Stimulated activated CD4-positive, alpha-beta T cell treated with anti-CD3 and anti-CD28 coated beads, Interleukin-1b, Interleukin-23, amount 100 ng/mL, for 4 hours (primary cell): ENCODE results near the gene NR0B2.
A peak's percentile ranks its signal among the peaks of the same experiment; 100 is the strongest.
"Not testable (repeated sequence)": the region's sequence is repeated elsewhere in the genome, so short reads cannot be mapped to it uniquely, and the experiment has no call there.

Experiments
- DNase-seq, 2 donors: peaks; one replicate each; pipeline ENCODE4 v3.0.0-alpha.2; 2020; ENCODE audit warnings: low read depth in 2 of 2

NR0B2 gene

DNA sequence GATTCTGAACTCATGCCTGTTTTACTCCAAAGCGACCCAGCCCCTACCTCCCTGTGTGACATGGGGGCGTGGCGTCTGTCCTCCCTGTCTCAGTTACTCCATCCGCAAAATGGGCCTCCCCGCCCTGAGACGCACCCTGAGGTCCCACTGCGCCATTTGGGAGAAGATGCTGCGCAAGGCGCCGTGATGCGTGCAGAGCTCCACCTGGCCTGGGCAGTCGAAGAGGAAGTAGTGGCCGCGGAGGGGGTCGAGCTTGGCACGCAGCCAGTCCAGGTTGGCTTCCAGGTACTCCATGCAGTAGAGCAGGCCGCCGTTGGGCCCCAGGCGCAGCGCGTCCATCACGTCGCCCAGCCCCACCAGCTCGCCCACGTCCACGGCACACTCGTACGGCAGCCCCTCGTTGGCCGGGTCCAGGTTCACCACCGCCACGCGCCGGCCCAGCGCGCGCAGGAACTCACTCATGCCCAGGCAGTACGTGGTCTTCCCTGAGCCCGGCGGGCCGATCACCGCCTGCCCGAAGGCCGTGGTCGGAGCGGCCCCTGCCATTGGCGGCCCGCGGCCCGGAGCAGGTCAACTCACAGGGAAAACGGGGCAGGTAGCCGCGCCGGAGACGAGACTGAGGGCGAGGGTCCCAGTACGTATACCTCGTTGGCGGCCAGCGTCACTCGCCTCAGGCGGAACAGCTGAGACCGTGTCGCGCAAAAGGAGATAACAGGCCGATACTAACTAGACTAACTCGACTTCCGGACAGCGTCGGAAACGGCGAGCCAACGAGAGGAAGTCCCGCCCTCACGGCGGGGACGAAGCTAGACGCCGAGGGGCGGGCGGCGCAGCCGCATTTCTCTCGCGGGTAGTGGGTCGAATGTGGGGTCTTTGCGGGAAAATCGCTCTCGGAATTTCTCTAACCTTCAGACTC, 24.0 kb downstream of the NR0B2 start, which contains the start of gene GPN2:
Gene GPN2 (minus strand): TSS at position 733 of the 916 bp plus-strand sequence. CDS start 187 bp downstream, at position 546.
- peak; percentile 54 to 68 for DNase-seq

DNA sequence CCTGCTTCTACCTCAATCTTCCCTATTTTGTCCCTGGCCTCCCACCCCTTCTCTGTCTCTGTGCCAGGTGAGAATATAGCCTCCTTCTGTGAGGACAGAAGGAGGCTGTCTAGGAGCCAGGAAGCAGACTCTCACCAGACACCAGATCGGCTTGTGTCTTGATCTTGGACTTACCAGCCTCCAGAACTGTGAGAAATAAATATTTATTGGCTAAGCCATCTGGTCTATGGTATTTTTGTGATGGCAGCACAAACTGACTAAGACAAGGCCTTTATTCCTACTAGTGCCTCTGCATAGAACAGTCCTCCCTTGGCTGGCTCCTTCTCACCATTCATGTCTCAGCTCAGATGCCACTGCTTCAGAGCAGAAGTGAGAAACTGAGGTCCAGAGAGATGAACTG, 25.5 kb downstream of the NR0B2 start:
- no peak for DNase-seq

DNA sequence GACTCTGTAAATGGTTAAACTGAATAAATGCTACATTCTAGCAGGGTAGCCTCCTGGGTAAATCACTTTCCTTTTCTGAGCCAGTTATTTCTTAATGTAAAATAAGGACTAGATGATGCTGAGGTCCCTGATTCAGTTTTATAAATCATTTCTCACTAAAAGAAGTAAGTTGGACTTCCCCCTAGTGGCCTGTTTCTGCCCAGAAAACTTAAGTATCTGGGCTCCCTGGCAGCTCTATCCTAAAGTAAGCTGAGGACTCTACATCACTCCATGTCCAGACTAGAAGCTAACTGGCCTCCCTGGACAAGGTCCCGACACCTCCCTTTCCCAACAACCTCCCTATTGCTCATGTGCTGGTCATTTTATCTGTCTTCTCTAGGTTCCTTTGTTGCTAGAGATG, 26.6 kb downstream of the NR0B2 start:
- no peak for DNase-seq

DNA sequence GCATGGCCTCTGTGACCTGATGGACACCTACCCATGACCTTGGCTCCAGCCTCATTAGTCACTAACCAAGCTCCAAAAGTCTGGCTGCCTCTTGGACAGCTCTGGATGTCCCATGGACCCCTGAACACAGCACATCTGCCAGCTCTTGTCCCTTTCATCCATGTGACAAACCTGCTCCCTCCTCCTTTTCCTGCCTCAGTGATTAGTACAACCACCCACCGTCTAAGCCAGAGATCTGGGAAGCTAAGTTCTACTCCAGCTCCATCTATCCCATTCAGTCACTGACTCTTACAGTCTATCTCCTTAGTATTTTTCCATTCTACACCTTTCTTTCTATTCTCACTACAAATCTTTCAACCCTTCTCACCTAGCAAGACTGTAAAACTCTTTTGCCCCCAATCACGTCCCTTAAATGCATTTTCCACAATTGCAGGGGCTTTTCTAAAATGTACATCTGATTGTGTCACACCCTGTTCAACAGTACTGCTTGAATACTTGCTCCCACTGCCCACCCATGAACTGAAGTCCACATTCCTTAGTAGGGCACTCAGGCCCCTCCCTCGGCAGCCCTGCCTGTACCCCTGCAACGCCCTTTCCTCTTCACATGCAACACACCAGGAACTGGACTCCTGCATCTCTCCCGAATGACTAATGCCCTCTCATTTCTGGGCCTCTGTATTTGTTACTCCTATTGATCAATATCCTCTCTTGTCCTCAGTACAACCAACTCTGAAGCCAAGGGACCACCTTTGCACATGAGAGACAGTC, 30.9 kb downstream of the NR0B2 start:
- DNase-seq = no peak

DNA sequence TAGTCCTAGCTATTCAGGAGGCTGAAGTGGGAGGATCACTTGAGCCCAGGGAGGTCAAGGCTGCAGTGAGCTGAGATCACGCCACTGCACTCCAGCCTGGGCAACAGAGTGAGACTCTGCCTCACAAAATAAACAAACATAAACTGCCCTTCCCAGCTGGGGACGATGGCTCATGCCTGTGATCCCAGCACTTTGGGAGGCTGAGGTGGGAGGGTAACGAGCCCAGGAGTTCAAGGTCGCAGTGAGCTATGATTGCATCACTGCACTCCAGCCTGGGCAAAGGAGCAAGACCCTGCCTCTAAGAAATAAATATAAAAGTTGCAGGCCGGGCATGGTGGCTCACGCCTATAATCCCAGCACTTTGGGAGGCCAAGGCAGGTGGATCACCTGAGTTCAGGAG, 32.2 kb downstream of the NR0B2 start:
- DNase-seq = not testable (repeated sequence)

DNA sequence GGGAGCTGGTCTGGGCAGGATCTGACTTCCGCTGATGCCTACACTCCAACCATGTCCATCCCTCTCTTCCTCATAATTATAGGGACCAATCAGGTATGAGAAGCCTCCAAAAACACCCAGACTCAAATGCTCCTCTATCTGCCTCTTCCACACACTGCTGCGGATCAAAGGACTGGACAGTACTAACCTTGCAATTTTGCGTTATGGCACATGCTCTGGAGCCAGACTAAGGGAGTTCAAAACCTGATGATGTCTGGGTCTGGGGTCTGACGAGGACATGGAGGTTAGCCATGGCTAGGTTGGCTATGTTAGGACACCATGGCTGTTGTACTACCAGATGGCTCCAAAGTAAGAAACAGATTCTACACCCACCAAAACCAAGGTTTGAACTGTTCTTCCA, 34.0 kb downstream of the NR0B2 start:
- no peak for DNase-seq

DNA sequence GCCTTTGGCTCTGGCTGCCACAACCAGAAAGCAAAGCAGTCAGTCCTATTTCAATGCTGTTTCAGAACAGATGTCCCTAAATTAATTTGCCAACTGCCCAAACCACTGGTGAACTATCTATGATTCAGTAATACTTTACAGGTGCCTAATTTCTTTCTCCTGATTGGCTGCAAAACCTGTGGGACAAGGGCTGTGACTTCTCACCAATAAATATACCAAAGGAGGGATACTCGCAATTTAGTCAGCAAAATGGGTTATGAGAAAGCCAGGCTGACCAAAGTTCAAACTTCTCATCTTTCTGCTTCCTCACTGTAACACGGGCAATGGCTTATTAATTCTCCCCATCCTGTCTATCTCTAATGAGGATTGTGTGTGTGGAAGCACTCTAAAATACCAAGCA, 36.4 kb downstream of the NR0B2 start:
- no peak for DNase-seq

DNA sequence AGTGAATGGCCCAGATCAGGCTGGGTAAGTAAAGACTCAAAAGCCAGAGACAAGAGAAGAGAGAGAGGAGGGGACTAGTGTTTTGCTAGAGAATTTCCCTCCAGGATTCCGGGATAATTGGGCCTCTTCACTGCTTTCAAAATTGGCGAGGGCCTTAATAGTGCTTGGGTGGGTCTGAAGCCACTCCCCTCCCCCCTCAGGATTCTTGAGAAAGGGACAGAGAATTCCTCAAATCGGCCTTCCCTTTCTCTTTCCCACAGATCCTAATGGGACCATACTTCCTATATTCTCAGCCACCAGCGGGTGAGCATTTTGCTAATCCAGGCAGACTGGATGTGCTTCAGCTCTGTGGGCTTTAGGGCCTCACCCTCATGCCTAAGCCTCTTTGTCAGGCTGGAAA, 38.9 kb downstream of the NR0B2 start:
- no peak for DNase-seq

DNA sequence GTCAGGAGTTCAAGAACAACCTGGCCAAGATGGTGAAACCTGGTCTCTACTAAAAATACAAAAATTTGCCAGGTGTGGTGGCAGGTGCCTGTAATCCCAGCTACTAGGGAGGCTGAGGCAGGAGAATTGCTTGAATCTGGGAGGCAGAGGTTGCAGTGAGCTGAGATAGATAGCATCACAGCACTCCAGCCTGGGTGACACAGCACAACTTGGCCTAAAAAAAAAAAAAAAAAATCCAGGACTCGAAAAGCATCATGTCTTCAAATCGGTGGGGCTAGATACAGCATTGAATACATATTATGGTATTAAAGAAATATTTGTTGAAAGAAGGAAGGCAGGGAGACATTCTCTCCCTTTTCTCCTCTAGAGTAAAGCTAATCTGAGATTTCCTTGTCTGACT, 40.7 kb downstream of the NR0B2 start:
- DNase-seq = not testable (repeated sequence)

DNA sequence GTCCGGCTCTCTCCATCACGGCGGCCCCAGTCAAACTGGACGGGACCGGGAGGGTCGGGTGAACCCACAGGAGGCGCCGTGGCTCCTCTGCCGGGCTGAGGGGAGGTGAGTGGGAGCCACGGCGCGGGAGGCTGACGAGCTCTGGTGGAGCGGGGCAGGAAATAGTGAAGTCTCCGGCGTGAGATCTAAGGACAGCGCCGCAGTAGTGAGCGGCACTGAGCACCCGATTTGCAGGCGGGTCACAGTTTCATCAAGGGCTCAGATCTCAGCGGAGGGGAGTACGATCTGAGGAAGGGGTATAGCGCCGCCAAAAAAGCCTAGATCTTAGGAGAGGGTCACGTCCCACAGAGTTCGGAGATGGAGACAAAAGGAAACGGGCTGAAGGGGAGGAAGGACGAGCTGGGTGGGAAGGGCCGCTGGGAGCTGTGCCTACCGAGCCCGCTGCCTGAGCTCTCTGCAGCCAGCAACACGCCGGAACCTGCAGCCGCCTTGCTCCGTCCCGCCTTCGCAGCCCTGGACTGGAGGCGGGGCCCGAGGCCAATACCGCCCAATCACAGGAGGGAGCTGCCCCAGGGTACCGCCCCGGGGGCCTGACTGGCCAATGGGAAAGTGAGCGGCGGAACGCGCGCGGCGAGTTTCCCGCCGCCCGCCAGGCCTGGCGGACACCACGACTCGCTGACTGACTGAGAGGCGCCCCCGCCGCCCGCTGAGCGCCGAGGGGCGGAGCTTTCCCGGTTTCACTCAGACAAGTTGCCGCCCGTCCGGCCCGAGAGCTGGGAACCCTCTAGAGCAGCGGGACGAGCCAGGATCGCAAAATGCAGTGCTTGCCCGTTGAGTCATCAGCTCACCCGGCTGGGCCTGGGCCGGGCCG, 48.9 kb downstream of the NR0B2 start:
- DNase-seq = peak; percentile 85 to 90

DNA sequence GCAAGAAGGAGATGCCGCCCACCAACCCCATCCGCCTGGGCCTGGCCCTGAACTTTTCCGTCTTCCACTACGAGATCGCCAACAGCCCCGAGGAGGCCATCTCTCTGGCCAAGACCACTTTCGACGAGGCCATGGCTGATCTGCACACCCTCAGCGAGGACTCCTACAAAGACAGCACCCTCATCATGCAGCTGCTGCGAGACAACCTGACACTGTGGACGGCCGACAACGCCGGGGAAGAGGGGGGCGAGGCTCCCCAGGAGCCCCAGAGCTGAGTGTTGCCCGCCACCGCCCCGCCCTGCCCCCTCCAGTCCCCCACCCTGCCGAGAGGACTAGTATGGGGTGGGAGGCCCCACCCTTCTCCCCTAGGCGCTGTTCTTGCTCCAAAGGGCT, 50.1 kb downstream of the NR0B2 start:
- no peak for DNase-seq

DNA sequence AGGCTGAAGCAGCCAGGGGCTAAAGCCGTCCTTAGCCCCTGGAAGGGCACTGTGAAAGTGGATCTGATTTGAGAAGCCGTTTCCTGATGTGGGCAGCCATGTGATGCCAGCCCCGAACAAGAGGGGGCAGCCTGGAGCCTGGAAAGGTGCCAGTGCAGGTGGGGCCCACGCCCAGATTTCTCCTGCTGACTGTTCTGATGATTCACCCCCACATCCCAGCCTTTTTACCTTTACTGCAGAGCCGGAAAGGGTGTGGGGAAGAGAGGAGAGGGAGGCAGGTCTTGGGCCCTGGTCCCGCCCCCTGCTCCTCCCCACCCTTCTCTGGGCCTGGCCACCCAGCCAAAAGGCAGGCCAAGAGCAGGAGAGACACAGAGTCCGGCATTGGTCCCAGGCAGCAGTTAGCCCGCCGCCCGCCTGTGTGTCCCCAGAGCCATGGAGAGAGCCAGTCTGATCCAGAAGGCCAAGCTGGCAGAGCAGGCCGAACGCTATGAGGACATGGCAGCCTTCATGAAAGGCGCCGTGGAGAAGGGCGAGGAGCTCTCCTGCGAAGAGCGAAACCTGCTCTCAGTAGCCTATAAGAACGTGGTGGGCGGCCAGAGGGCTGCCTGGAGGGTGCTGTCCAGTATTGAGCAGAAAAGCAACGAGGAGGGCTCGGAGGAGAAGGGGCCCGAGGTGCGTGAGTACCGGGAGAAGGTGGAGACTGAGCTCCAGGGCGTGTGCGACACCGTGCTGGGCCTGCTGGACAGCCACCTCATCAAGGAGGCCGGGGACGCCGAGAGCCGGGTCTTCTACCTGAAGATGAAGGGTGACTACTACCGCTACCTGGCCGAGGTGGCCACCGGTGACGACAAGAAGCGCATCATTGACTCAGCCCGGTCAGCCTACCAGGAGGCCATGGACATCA, 50.7 kb downstream of the NR0B2 start, which contains the start of gene SFN:
Gene SFN (plus strand): TSS at position 369 of the 904 bp plus-strand sequence. CDS start 64 bp downstream, at position 433.
- DNase-seq = peak; percentile 28 to 35

DNA sequence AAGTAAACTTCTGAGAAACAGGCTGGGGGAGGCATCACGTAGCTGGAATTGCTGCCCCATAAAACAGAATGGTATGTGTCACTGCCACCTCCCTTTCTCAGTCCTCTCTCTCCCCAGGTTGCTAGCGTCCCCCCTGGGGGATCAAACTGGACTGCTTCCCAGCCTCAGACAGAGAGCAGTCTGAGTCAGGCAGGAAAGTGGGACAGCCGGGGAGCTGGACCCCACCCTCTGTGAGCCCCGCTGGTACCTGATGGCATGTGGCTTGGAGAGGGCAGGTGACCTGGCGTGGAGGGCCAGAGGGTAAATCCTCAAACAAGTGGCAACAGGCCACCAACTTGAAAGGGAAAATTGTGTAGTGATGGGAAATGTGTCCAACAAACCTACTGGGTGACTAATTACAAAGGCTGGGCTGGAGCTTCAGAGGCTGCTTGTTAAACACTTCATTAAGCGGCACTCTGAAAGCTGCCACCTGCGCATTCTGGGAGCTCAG, 51.8 kb downstream of the NR0B2 start:
- no peak for DNase-seq
